ENCODE measurements around the gene CASKIN2.
"Not testable (repeated sequence)": the region's sequence is repeated elsewhere in the genome, so short reads cannot be mapped to it uniquely, and the experiment has no call there.

Gene CASKIN2

GRCh38 chr17:75460295-75460694 lies 55.0 kb downstream of the CASKIN2 start:
- DNase-seq, result no peak

DNA sequence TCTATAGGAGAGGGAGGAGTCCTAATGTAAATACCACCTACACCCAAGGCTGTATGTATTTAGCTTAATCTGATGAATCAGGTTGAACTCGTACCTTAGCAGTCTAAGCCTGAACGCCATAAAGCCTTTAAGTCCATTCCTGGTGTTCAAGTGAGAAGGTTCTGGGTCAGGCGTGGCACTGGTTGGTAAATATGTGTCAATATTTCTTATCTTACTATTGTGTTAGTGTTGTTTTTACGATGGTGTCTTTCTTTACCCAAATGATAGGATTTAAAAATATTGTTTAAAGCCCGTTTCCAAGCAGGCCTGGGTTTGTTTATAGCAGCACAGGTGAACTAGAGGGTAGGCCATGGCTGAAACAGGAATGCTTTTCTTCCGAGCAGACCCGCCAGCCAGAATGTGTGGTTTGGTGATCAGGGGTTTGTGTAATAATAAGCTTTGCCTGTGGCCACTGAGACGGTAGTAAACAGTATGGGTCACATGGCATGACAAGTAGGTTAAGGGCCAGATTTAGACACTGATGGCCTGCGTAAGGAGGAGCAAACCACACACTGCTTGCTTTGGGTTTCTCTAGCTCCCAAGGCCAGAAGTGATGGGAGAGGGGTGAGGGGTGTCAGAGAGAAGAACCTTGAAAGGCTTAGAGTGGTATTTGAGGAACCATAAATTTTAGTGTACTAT lies 55.6 kb downstream of the CASKIN2 start:
- no peak for DNase-seq

DNA sequence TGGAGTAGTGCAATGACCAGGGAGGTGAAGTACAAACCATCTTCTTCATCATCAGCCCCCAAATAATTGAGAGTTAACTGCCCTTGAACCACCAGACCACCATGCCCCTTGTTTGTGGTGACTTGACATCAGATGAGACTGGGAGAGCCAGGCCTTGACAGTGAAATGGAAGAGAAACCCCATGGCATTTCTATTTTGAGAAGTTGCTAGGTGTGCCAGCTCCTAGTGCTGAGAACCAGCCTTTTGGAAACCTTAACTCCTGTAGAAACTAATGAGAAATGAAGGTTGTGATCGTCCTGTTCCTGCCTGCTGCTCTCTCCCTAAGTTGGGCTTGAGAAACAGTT lies 56.1 kb downstream of the CASKIN2 start:
- no peak for DNase-seq

DNA sequence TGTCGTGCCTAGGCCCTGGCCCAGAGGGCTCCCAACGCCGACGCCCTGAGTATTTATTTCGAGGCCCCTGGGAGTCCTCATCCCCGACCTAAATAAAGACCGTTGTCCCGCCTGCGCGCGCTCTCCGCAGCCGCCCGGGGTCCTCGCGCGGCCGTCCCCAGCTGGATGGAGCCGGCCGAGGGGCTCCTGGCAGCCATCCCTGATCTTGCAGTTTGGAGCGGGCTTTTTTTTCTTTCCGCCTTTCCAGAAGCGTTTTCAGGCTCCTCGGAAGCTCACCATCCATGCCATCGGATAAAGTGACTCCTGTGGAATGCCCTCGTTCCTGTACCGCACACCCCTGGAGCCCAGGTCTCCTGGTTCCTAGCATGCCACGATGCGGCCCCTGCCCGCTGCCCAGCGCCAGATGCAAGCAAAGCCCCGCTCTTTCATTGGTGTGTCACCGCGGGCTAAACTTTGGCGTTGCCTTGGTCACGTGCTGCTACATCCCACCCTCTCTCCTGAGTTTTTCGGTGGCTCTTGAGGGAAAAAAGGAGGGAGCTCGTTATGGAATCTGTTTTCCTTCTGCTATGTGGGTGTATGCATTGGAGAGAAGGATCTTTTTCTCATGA lies 58.2 kb downstream of the CASKIN2 start:
- no peak for DNase-seq

- peak; percentile 99 for DNase-seq
Observed at GRCh38 chr17:75456417-75457046, 58.8 kb downstream of the CASKIN2 start, which contains the start of gene TMEM94. TMEM94 (plus strand) TSS chr17:75456635; CDS start chr17:75471906, 15,271 bp downstream.

DNA sequence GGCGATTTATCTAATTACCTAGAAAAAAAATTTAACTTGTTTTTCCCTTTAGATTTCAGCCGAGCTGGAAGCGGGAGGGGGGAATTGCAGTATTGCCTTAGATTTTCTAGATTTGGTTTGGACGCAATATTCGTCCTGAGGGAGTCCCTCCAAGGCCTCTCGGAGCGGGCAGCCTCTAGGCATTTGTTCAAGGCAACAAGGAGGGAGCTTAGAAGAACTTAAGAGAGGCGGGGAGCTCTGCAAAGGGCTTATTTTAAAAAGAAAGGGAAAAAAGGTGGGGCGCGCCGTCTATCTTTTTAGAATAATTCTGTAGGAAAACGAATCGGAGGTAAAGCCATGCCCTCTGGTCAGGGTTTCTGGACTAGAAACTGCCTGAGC lies 59.3 kb downstream of the CASKIN2 start:
- DNase-seq, result no peak

- not testable (repeated sequence) for DNase-seq
Observed at GRCh38 chr17:75454672-75455071, 60.7 kb downstream of the CASKIN2 start.

DNA sequence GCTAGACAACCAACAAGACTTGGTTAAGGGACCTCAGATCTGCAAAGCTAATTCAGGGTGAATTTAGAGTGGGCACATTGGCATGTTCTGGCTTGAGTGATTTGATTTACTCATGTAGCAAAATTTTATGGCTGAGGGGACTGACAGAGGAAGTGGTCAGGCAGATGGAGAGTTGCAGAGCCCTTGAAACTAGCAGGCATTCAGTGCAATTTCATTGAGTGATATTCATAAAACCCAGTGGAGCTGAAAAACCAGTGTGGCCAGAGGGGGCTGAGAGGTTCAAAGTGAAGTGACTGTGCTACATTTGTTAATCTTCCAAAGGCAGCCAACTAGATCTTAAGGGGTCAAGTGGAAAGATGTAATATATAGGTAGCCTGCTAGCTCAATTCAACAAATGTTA lies 61.1 kb downstream of the CASKIN2 start:
- DNase-seq, result no peak

GRCh38 chr17:75450270-75450669 lies 65.1 kb downstream of the CASKIN2 start:
- DNase-seq, result no peak

Measured in hematopoietic multipotent progenitor cell treated with erythropoietin and hydrocortisone succinate and interleukin-3 and kit ligand, for 8 days (in vitro differentiated cells).